GM12878 (cell line): ENCODE data around the gene TNFAIP2. TPM values are rescaled to one million over a fixed set of nuclear protein-coding genes. Genes with fewer than 3 reads are reported as not detected.
"Not testable (repeated sequence)": the region's sequence is repeated elsewhere in the genome, so short reads cannot be mapped to it uniquely, and the experiment has no call there.

Source experiments
- ATAC-seq: fragments of 200-7000 bp; cut with Tn5 transposase; 3 replicates; pipeline ENCODE4 v1.9.1; 2020; ENCODE audit warnings: mild to moderate bottlenecking, moderate library complexity
- BruUV-seq: library from RNA; stranded (reverse); fragments of 400-500 nt; replicated peaks from 2 replicates; lab custom pipeline; 2021; lab: Mats Ljungman, UMichigan
- CTCF ChIA-PET: fragments of 300-600 bp; sonication (Branson Sonifier 250); formaldehyde crosslinking; extraction: SDS; loops from one replicate; lab custom pipeline; 2021; ENCODE audit warnings: inconsistent platforms; lab: Yijun Ruan, JAX
- POLR2A ChIA-PET: fragments of 350-600 bp; formaldehyde crosslinking; extraction: SDS; loops from one replicate; lab custom pipeline; 2021; ENCODE audit warnings: inconsistent platforms; lab: Charles Lee
- RAD21 ChIA-PET: fragments of 300-600 bp; sonication (Branson Sonifier 250); formaldehyde crosslinking; loops from one replicate; lab custom pipeline; 2023; ENCODE audit warnings: antibody characterized with exemption; ENCODE audit not compliant: unreplicated experiment; lab: Charles Lee
- SMC1A ChIA-PET: fragments of 300-600 bp; sonication (Branson Sonifier 250); formaldehyde crosslinking; loops from one replicate; lab custom pipeline; 2023; ENCODE audit not compliant: unreplicated experiment, uncharacterized antibody; lab: Charles Lee
- DNase-seq: peaks from one replicate; pipeline ENCODE4 v3.0.0-alpha.2; 2011; ENCODE audit warnings: low read depth, low spot score
- FAIRE-seq: peaks from 3 replicates; lab custom pipeline; 2011; peaks lifted over from hg19 to GRCh38; lab: Jason Lieb, UNC
- H2AFZ ChIP-seq: 2 replicates; pipeline ENCODE4 v1.6.0; 2011; ENCODE audit warnings: low read depth, low read length, control low read depth; ENCODE audit not compliant: control insufficient read depth
- H3K27ac ChIP-seq: 2 replicates; pipeline ENCODE4 v1.5.1; 2011; ENCODE audit warnings: control low read depth; ENCODE audit not compliant: control insufficient read depth, insufficient read depth
- H3K27me3 ChIP-seq, 2 experiments: replicated peaks in 1 of 2; 2 replicates each; pipeline versions ENCODE4 v1.6.0 to v1.6.1; 2011; ENCODE audit warnings: low read length in 1 of 2; ENCODE audit not compliant: control insufficient read depth in 2 of 2, insufficient read depth in 2 of 2
- H3K36me3 ChIP-seq, 2 experiments: 2 replicates each; pipeline ENCODE4 v1.5.1; 2011; ENCODE audit warnings: low read length in 1 of 2; ENCODE audit not compliant: control insufficient read depth in 2 of 2, insufficient read depth in 2 of 2
- H3K4me1 ChIP-seq: 2 replicates; pipeline ENCODE4 v1.6.1; 2011; ENCODE audit warnings: mild to moderate bottlenecking, low read length, moderate library complexity, mixed read lengths; ENCODE audit not compliant: control insufficient read depth, insufficient read depth
- H3K4me2 ChIP-seq: 2 replicates; pipeline ENCODE4 v1.6.0; 2011; ENCODE audit warnings: control low read depth; ENCODE audit not compliant: control insufficient read depth, insufficient read depth
- H3K4me3 ChIP-seq: fragments of 200-600 bp; sonication (generic); 2 replicates; pipeline ENCODE4 v1.5.1; 2016
- H3K79me2 ChIP-seq: 2 replicates; pipeline ENCODE4 v1.6.0; 2011; ENCODE audit warnings: low read length; ENCODE audit not compliant: control insufficient read depth, insufficient read depth
- H3K9ac ChIP-seq: 2 replicates; pipeline ENCODE4 v1.8.0; 2011; ENCODE audit warnings: low read length, control low read depth, mixed read lengths; ENCODE audit not compliant: control insufficient read depth, insufficient read depth
- H3K9me3 ChIP-seq: replicated peaks from 3 replicates; pipeline ENCODE4 v1.5.1; 2011; ENCODE audit warnings: mild to moderate bottlenecking, low read length; ENCODE audit not compliant: control insufficient read depth, insufficient read depth
- H4K20me1 ChIP-seq: 2 replicates; pipeline ENCODE4 v1.6.0; 2011; ENCODE audit not compliant: control insufficient read depth, insufficient read depth
- CBFB ChIP-seq: IDR thresholded peaks from 2 replicates; pipeline ENCODE4 v1.6.1; 2016; ENCODE audit warnings: antibody characterized with exemption, low read depth
- WGBS: methylation state at CpG from one replicate; pipeline ENCODE4 v1.1.6; 2016; ENCODE audit warnings: low lambda C conversion rate; ENCODE audit not compliant: insufficient replicate concordance, insufficient coverage; ENCODE audit errors: missing lambda C conversion rate; 5-methylcytosine and 5-hydroxymethylcytosine counted together
- in situ Hi-C: fragments of 300-500 bp; cut with MboI; formaldehyde crosslinking; loops from 9 replicates; pipeline ENCODE4 v1.14.3; 2018; ENCODE audit warnings: mixed read lengths
- intact Hi-C: fragments of 100-400 bp; cut with micrococcal nuclease; formaldehyde crosslinking; loops from one replicate; pipeline ENCODE4 v1.14.2; 2022; ENCODE audit not compliant: unreplicated experiment
- polyA plus RNA-seq, 11 experiments: library from polyadenylated mRNA; depleted of rRNA in 4 of 11; unstranded in 6 of 11; stranded (reverse) in 5 of 11; fragments of >200 nt; fragmentation: Nextera tagmentation in 4 of 11; fragmentation: Illumina TruSeq in 1 of 11; extraction: Ambion mirVana in 4 of 11; extraction: Trizol in 1 of 11; gene quantifications; 1 replicate in 1 of 11; 2 replicates in 10 of 11; pipeline versions ENCODE4 v1.2.1 to v1.2.3, GENCODE V29; 2011 to 2016; ENCODE audit warnings: inconsistent platforms in 2 of 11, missing spikeins in 2 of 11, low read depth in 1 of 11
- total RNA-seq, 4 experiments: library from RNA; depleted of rRNA in 3 of 4; stranded (reverse); fragments of >200 nt in 3 of 4; fragmentation: Illumina TruSeq in 1 of 4; extraction: Trizol in 1 of 4; gene quantifications; 2 replicates each; pipeline versions ENCODE4 v1.2.1 to v1.2.3, GENCODE V29; 2013 to 2021

The TNFAIP2 gene
- total and polyA plus RNA-seq, 10 of the 15 experiments (the other 5 are each of a cell fraction or from before 2014, with no cell fraction given), result 7.1 to 150 (median 74.5) TPM

- peaks cover 42% of the 10 kb centered on the region for H3K4me1 ChIP-seq
- DNase-seq, H3K27ac ChIP-seq, RAD21 ChIA-PET, H3K9me3 ChIP-seq, H3K4me2 ChIP-seq, H3K36me3 ChIP-seq, POLR2A ChIA-PET, H3K79me2 ChIP-seq, intact Hi-C loops, in situ Hi-C loops, BruUV-seq, H3K27me3 ChIP-seq, H2AFZ ChIP-seq, H3K4me3 ChIP-seq, H4K20me1 ChIP-seq, ATAC-seq, FAIRE-seq, H3K9ac ChIP-seq: not testable (repeated sequence)
- WGBS, result 89% methylated on average over 7 of the region's 7 CpGs
- ChIA-PET SMC1A (interaction anchor here (2.3 kb wide), 1 partner anchor 12 kb away, joined by 7 read pairs; no protein-coding TSS in a partner anchor), CTCF (interaction anchor here (4.9 kb wide), 1 partner anchor 12 kb away, joined by 23 read pairs; no protein-coding TSS in a partner anchor)
These were observed 5.8 kb upstream of the TNFAIP2 start for GRCh38 chr14:103117499-103117898.

- 67% methylated on average over 9 of the region's 10 CpGs for WGBS
- Histone ChIP-seq H2AFZ (no peak overlapping the region), H3K27me3 (no peaks in the 10 kb centered on the region), H3K4me2 (no peak overlapping the region), H3K36me3 (no peaks in the 10 kb centered on the region), H4K20me1 (no peaks in the 10 kb centered on the region), H3K9ac (no peak overlapping the region), H3K79me2 (no peaks in the 10 kb centered on the region), H3K9me3 (no peaks in the 10 kb centered on the region), H3K27ac (no peak overlapping the region), H3K4me1 (peaks cover 40% of the 10 kb centered on the region), H3K4me3 (no peak overlapping the region)
- ATAC-seq (no peak), DNase-seq (no peak), FAIRE-seq (no peak)
- ChIA-PET SMC1A (interaction anchor here (2.3 kb wide), 1 partner anchor 12 kb away, joined by 7 read pairs; no protein-coding TSS in a partner anchor), POLR2A (interaction anchor here (0.7 kb wide), 1 partner anchor 9 kb away, joined by 3 read pairs; no protein-coding TSS in a partner anchor), CTCF (interaction anchor here (1.5 to 4.9 kb wide), 2 partner anchors 9 to 13 kb away, joined by 3 to 23 read pairs; no protein-coding TSS in a partner anchor), RAD21 (no interaction called here)
- BruUV-seq, result no TSS peak
- in situ Hi-C loops, result no loop called here
- intact Hi-C loops, result no loop called here
- no peak for TF ChIP-seq CBFB
These were observed 5.1 kb upstream of the TNFAIP2 start for GRCh38 chr14:103118018-103118662.
